ENCODE results near the gene CLIC6.
"Not testable (repeated sequence)": the region's sequence is repeated elsewhere in the genome, so short reads cannot be mapped to it uniquely, and the experiment has no call there.

CLIC6 gene

DNA sequence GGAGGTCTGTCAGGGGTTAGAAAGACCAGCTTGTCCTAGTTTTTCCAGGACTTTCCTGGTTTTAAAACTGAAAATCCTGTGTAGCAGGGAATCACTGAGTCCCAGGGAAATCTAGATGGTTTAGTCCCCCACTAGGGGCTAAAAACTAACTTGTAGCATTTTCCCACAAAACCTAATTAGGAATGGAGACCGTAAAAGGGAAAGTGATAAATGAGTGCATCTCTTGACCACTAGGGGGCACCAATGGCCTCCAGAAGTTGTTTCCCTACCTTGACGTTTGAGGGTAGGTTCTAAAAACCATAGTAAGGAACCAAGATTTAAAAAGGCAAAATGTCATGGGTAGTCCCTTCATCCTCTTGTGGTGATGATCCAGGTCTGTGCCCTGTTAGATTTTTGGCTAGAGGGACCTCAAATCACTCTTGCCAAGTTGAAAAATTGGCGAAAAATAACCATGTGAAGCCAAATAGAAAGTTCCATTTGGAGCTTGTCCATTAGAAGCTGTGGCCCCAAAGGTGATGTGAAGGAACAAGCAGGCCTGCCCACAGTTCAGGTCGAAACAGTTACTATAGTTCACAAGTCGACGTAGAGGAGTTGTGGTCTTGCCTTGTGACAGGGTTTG lies 24.5 kb downstream of the CLIC6 start:
- peak; percentile 38 for DNase-seq

GRCh38 chr21:34695434-34695833 lies 26.6 kb downstream of the CLIC6 start:
- DNase-seq: no peak

DNA sequence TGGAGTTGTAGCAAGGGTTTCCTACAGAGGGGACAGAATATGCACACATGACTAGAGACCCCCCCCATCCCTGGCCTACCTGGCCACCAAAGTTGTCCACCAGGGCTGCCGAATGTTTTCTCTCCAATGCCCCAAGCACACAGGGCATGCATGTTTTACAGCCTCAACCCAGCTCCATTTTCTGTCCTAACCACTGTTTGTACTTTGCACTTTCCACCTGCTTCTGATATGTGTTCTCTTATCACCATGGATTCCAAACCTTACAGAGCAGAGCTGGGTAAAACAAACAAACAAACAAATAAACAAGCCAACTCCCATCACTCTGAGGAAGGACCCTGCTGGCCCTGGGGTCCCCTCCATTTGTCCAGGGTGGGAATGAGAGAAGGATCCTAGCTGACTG lies 27.3 kb downstream of the CLIC6 start:
- DNase-seq: no peak

- no peak for DNase-seq
Observed at GRCh38 chr21:34697826-34698225, 29.0 kb downstream of the CLIC6 start.

GRCh38 chr21:34698270-34699015 lies 29.6 kb downstream of the CLIC6 start:
- DNase-seq: no peak

DNA sequence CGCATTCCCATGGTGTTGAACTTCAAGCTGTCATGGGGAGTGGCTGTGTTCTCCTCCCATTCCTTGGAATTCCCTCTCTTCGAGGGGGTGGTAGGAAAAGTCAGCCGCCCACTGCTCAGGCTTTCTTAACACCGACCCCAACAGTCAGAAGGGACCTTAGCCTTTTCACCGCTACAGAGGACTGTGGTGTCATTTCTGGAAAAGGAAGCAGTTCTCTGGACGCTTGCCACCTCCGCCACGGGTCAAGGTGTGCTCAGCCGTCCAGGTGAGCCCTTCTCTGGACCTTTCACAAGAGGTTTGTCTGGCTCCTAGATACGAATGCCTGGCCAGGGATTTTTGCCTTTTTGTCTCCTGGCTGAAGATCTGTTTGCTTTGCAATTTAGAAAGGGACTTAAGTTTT lies 31.8 kb downstream of the CLIC6 start:
- DNase-seq: no peak

DNA sequence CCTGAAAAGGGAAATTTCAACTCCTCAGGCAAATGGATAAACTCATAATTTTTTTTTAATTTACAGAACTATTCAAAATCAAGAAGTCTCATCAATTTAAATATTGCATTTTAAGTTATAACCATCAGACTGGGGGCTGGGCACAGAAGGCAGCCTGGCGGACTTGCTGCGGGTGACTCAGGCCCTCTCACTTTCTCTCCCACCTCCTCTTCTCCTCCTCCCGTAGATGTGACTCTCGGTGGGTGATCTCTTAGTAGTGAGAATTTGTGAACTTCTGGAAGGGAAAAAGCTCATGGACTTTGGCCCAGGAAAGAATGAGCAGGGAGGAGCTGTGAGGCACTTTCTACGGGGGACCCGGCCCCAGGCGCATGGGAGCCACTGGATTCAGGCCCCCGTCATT lies 32.9 kb downstream of the CLIC6 start:
- no peak for DNase-seq

DNA sequence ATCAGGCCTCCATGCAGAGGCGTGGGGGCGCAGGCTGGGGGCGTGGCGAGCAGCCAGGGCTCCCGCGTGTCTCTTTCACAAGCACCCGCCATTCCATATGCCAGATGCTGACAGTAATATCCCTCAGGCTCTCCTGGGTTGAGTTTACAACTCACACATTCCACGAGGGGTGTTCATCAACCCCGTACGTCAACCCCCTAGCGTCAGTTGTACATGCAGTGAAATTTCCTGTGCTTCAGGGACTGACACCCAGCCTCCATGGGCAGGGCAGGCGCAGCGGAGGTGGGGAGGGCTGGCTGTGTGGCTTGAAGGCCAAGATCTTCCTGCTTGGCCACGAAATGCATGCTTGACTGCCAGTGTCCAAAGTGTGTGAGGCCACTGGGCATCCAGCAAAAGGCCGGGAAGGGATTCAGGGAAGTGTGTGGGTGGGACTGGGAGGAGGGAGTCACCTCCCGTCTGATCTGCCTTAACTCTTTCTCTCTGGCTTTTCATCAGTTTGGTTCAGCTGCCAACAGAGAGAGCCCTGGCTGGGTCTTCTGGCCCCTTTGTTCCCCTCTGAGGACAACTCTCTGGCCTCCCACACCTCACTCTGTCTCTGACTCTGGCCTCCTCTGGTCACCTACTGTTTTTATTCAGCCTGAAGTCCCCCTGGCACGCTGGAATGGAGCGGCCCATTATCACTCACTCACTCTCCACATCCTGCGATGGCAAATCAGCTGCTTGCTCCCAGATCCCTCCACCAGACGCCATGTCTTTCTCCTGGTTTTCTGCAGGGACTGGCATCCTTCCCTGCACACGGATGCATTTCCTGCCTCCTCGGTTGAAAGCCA lies 33.8 kb downstream of the CLIC6 start:
- no peak for DNase-seq

GRCh38 chr21:34703571-34703970 lies 34.8 kb downstream of the CLIC6 start:
- DNase-seq: no peak

DNA sequence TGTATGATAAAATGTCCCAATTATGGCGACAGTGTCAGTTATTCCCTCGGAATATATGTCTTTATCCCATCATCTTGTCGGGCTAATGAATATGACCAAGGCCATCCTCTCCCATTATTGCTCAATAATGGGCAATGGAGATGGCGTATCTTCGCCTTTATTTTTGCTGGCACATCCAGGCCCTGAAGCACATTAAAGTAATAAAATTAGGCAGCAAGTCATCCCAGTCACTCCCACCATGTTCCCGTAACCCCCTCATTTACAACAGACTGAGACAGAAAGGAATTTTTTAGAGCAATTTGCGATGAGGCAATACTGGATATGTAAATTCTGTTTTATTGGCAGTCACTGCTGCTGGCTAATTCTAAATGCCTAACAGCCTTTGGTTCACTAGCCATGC lies 35.3 kb downstream of the CLIC6 start:
- DNase-seq: no peak

- no peak for DNase-seq
Observed at GRCh38 chr21:34705011-34705410, 36.2 kb downstream of the CLIC6 start.

DNA sequence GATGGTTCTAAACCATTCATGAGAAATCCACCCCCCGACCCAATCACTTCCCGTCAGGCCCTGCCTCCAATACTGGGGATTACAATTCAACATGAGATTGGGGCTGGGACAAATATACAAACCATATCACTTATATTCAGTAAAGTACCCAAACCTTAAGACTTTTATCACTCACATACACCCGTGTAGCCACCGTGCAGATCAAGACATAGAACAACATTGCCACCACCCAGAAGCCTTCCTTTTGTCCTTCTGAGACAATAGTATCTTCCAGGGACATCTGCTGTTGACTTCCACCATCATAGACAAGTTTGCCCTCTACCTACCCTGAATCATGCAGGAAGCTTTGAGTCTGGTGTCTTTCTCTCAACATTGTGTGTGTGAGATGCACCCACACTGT lies 37.5 kb downstream of the CLIC6 start:
- DNase-seq: no peak

DNA sequence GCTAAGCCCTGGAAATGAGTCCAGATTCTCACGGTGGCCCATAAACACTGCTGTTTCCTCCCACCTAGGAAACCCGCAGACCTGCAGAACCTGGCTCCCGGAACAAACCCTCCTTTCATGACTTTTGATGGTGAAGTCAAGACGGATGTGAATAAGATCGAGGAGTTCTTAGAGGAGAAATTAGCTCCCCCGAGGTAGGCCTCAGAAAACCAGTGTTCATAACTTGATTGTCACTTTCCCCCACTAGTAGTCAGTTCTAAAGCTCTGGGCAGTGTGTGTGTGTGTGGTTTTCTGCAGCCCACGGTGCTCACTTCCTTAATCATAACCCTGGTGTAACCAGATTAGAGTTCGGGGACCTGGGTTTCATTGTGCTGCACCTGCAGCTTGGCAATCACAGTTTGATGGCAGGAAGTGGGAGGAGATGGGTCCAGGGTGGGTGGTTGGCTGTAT lies 39.1 kb downstream of the CLIC6 start:
- DNase-seq: no peak

DNA sequence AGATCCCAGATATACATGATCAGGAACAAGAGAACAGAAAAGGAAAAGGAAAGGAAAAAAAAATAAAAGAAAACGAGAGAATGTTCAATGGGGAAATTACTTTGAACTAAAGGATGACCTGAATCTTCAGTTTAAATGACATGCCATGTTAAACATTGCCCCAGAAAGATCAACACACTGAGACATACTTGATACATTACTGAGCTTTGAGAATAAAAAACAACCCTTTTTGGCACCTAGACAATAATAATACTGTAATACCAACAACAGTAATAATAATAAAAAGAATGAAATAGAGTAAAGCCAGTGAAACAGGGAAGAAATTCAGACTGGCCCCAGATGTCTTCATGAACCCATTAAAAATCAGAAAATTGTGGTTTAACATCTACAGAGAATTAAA lies 44.8 kb downstream of the CLIC6 start:
- no peak for DNase-seq

DNA sequence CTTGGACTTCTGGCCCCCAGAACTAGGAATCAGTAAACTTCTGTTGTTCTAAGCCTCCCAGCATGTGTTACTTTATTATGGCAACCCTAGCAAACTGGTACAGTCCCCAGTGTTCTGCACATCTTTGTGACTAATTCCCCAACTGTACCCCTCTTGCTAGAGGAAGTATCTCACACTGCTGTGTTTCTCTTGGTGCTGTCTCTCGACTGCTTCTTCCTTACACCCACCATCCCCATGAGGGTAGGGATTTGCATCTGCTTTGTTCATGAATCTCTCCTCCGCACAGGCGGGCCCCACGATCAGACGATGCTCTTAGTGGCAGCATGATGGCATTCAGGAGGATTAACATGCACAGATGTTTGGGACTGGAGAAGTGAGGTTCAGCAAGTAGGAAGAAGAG lies 46.7 kb downstream of the CLIC6 start:
- DNase-seq: no peak

- DNase-seq: no peak
Observed at GRCh38 chr21:34715985-34716596, 47.3 kb downstream of the CLIC6 start.

DNA sequence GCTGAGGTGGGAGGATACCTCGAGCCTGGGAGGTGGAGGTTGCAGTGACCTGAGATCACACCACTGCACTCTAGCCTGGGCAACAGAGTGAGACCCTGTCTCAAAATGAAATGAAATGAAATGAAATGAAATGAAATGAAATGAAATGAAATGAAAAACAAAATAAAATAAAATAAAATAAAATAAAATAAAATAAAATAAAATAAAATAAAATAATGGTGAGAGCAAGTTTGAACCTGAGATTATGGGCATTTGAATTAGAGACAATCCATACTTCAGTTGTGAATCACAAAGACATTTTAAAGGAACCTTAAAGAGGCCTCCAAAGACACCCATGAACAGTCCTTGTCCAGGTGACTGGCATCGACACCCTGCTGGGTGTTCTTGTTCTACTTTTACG lies 49.7 kb downstream of the CLIC6 start:
- DNase-seq: not testable (repeated sequence)

DNA sequence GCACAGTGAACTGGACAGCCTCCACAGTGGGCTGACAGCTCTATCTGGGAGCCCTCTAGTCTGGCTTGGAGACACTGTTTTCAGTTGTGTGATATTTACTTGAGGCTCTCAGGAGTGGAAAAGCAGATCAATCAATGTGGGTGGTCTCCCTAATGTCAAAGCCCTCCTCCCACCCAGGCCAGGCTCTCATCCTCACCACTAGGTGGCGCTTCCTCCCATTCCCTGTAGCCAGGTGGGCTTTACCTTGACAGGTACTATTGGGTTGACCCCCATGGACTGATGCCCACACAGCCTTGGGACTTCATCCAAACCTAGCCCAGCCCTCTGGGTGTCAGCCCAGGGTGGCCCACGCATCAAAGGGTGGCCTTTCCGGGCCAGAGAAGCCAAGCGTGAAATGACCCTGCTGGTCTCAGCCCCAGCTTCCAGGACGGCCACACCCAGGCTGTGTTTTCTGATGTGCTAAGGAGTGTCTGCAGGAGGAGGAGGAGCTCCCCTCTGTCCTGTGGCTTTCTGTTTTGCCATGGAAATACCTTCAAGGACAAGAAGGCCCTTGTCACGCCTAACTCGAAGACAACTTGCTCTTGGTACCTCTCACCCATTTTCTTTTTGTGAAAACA lies 54.0 kb downstream of the CLIC6 start:
- DNase-seq: no peak

GRCh38 chr21:34724131-34724856 lies 55.5 kb downstream of the CLIC6 start:
- DNase-seq: no peak

DNA sequence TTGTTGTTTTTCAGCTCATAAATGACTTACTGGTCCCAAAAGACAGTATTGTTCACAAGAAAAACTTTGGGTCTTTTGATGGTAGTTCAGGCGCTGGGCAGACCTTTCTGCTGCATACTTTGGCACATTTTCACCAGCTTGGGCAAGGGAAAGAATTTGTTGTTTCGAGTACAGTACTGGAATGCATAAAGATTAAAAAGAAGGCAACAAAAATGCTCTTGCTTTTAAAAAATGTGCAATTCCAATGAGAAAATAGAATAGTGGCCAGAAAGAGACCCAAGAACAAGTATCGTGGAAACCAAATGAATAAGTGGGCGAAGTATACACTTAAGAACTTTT lies 56.0 kb downstream of the CLIC6 start:
- DNase-seq: no peak

- DNase-seq: no peak
Observed at GRCh38 chr21:34726627-34727337, 58.0 kb downstream of the CLIC6 start.

- no peak for DNase-seq
Observed at GRCh38 chr21:34728479-34728878, 59.7 kb downstream of the CLIC6 start.
